Brain microvascular endothelial cell (primary cell): ENCODE results near the gene PTGER4.
A peak's percentile ranks its signal among the peaks of the same experiment; 100 is the strongest.

Source experiments
- DNase-seq: peaks from one replicate; pipeline ENCODE4 v3.0.0-alpha.2; 2020
- H3K27ac ChIP-seq: fragments of 250-450 bp; sonication (Bioruptor Pico); 2 replicates; pipeline ENCODE4 v1.5.1; 2020; ENCODE audit warnings: mild to moderate bottlenecking, moderate library complexity
- H3K27me3 ChIP-seq: fragments of 250-450 bp; sonication (Bioruptor Pico); replicated peaks from 2 replicates; pipeline ENCODE4 v1.5.1; 2020; ENCODE audit warnings: mild to moderate bottlenecking
- H3K36me3 ChIP-seq: fragments of 250-450 bp; sonication (Bioruptor Pico); replicated peaks from 2 replicates; pipeline ENCODE4 v1.5.1; 2020; ENCODE audit warnings: mild to moderate bottlenecking
- H3K4me3 ChIP-seq: 2 replicates; pipeline ENCODE4 v1.5.1; 2011; ENCODE audit warnings: low read depth, mild to moderate bottlenecking, control low read depth, low read length, moderate library complexity
- in situ Hi-C: cut with HindIII; loops from 2 replicates; pipeline ENCODE4 v1.10.0; 2017; ENCODE audit warnings: low sequenced_read_pairs, low pct_ligation_motif_present
- TF ChIP-seq, protein P1 (sequence below): IDR thresholded peaks from 2 replicates; pipeline ENCODE4 v1.5.1; 2011; ENCODE audit warnings: low read depth, mild to moderate bottlenecking, moderate library complexity, low read length, control low read depth, inconsistent platforms; ENCODE audit errors: missing control alignments

The PTGER4 gene

GRCh38 chr5:40678460-40679147 is 1.1 kb upstream of the PTGER4 start:
- peaks cover 9% of the 10 kb centered on the region for H3K36me3 ChIP-seq
- TF ChIP-seq, protein P1, sequence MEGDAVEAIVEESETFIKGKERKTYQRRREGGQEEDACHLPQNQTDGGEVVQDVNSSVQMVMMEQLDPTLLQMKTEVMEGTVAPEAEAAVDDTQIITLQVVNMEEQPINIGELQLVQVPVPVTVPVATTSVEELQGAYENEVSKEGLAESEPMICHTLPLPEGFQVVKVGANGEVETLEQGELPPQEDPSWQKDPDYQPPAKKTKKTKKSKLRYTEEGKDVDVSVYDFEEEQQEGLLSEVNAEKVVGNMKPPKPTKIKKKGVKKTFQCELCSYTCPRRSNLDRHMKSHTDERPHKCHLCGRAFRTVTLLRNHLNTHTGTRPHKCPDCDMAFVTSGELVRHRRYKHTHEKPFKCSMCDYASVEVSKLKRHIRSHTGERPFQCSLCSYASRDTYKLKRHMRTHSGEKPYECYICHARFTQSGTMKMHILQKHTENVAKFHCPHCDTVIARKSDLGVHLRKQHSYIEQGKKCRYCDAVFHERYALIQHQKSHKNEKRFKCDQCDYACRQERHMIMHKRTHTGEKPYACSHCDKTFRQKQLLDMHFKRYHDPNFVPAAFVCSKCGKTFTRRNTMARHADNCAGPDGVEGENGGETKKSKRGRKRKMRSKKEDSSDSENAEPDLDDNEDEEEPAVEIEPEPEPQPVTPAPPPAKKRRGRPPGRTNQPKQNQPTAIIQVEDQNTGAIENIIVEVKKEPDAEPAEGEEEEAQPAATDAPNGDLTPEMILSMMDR: no peak
- H3K27ac ChIP-seq: peak overlapping the region; percentile 88
- peak; percentile 16 for DNase-seq
- in situ Hi-C loops: no loop called here
- peak overlapping the region; percentile 85 for H3K4me3 ChIP-seq
- H3K27me3 ChIP-seq: no peaks in the 10 kb centered on the region

- in situ Hi-C loops: no loop called here
Observed at GRCh38 chr5:40679148-40679912, 385 bp upstream of the PTGER4 start.

GRCh38 chr5:40680741-40681362 is 1.1 kb downstream of the PTGER4 start:
- DNase-seq: peak; percentile 41

More at GRCh38 chr5:40679148-40679912, 385 bp upstream of the PTGER4 start:
- Histone ChIP-seq H3K27ac (peak overlapping the region; percentile 88), H3K36me3 (peaks cover 9% of the 10 kb centered on the region), H3K27me3 (no peaks in the 10 kb centered on the region), H3K4me3 (peak overlapping the region; percentile 85)
- peak; percentile 84 for DNase-seq
- TF ChIP-seq, protein P1: no peak

DNA sequence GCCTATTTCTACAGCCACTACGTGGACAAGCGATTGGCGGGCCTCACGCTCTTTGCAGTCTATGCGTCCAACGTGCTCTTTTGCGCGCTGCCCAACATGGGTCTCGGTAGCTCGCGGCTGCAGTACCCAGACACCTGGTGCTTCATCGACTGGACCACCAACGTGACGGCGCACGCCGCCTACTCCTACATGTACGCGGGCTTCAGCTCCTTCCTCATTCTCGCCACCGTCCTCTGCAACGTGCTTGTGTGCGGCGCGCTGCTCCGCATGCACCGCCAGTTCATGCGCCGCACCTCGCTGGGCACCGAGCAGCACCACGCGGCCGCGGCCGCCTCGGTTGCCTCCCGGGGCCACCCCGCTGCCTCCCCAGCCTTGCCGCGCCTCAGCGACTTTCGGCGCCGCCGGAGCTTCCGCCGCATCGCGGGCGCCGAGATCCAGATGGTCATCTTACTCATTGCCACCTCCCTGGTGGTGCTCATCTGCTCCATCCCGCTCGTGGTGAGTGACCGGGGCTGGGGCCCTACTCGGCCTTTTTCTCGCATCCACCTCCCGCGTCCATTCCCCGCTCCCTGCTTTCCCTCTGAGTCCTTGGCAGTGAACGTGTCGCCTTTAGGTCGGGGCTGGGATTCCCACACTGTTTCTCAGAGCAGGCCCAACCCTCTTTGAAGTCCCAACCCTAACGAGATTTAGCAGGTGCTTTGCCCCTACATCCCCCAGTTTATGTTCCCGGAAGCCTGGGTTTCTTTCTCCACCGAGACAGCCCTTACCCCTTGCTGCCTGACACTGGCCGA is 1.8 kb downstream of the PTGER4 start:
- Histone ChIP-seq H3K27ac (peak overlapping the region; percentile 50), H3K36me3 (peaks cover 12% of the 10 kb centered on the region), H3K4me3 (peak overlapping the region; percentile 85), H3K27me3 (no peaks in the 10 kb centered on the region)
- in situ Hi-C loops: no loop called here
- peak; percentile 35 for DNase-seq
- TF ChIP-seq, protein P1: no peak

More at GRCh38 chr5:40680741-40681362, 1.1 kb downstream of the PTGER4 start:
- peaks cover 10% of the 10 kb centered on the region for H3K36me3 ChIP-seq
- in situ Hi-C loops: no loop called here
- no peaks in the 10 kb centered on the region for H3K27me3 ChIP-seq
- TF ChIP-seq, protein P1: peak; percentile 59
- peak overlapping the region; percentile 85 for H3K4me3 ChIP-seq
- peak overlapping the region; percentile 50 for H3K27ac ChIP-seq

DNA sequence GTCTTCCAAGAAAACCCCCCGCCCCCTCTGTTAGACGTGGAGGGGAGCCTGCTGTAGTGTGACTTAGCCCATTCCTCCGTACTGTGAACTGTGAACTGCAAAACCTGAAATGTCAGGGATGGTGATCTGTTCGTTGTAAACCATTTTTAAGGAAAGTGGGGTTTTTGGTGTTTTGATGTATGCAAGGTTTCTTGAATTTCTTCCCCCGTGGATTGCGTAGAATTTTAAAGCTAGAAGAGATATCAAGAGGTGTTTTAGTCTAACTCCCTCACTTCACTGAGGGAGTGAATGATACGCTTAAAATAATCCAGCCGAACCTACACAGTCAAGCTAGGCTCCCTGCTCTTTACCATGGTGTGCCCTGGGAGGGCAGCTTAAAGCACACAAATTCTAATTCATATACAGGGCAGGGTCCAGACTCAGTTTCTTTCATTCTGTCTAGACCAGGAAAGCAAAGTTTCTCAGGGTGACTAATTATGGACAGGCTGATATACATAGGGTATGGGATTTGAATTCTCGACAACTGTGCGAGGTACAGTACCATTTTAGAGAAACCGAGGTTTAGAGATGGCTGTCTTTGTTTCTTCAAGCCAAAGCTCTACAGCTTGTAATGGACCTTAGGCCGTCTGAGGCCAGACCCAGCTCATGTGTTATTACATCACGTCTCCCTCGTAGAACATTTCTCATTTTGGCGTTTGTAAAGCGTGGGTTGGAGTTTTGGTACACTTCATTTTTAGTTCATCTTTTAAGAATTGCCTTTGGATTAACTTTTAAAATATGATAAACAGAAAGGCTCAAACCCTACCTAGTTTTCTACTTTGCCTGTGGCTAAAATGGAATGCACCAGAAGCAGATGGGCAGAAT is 2.7 kb downstream of the PTGER4 start:
- H3K36me3 ChIP-seq: peaks cover 17% of the 10 kb centered on the region
- DNase-seq: peak; percentile 32
- in situ Hi-C loops: no loop called here
- TF ChIP-seq, protein P1: no peak
- H3K4me3 ChIP-seq: peak overlapping the region; percentile 85
- H3K27me3 ChIP-seq: no peaks in the 10 kb centered on the region
- peak overlapping the region; percentile 46 for H3K27ac ChIP-seq
